GM12878 (cell line): Measurements from ENCODE around the gene GEMIN5. TPM values are rescaled to one million over a fixed set of nuclear protein-coding genes. Genes with fewer than 3 reads are reported as not detected.

Source experiments
- BCLAF1 ChIP-seq: fragments of 450-650 bp; IDR thresholded peaks from 2 replicates; pipeline ENCODE4 v1.6.1; 2017; ENCODE audit warnings: antibody characterized with exemption, mild to moderate bottlenecking, moderate library complexity
- BRCA1 ChIP-seq: IDR thresholded peaks from 2 replicates; pipeline ENCODE4 v1.6.1; 2011; ENCODE audit warnings: low read depth, low read length, improper control_type of control experiment
- IRF4 ChIP-seq: IDR thresholded peaks from 2 replicates; pipeline ENCODE4 v1.6.1; 2011; ENCODE audit warnings: low read depth, low read length
- MEF2B ChIP-seq: fragments of 450-650 bp; IDR thresholded peaks from 2 replicates; pipeline ENCODE4 v1.6.1; 2018; ENCODE audit warnings: mild to moderate bottlenecking, moderate library complexity; ENCODE audit not compliant: partially characterized antibody, poor library complexity, severe bottlenecking
- MYC ChIP-seq: IDR thresholded peaks from 2 replicates; pipeline ENCODE4 v1.6.1; 2011; ENCODE audit warnings: mild to moderate bottlenecking, low read length, moderate library complexity, inconsistent platforms; ENCODE audit not compliant: insufficient read depth, insufficient replicate concordance, insufficient read length, severe bottlenecking
- NBN ChIP-seq: fragments of 450-650 bp; IDR thresholded peaks from 2 replicates; pipeline ENCODE4 v1.6.1; 2016
- POLR2AphosphoS5 ChIP-seq: IDR thresholded peaks from 2 replicates; pipeline ENCODE4 v1.6.1; 2011; ENCODE audit warnings: mild to moderate bottlenecking, low read length, inconsistent platforms
- SMAD5 ChIP-seq: IDR thresholded peaks from 2 replicates; pipeline ENCODE4 v1.6.1; 2016; ENCODE audit warnings: antibody characterized with exemption, low read depth
- SMARCA5 ChIP-seq: fragments of 450-650 bp; IDR thresholded peaks from 2 replicates; pipeline ENCODE4 v1.6.1; 2017; ENCODE audit warnings: mild to moderate bottlenecking
- ZNF592 ChIP-seq: fragments of 450-650 bp; IDR thresholded peaks from 2 replicates; pipeline ENCODE4 v1.6.1; 2017; ENCODE audit warnings: mild to moderate bottlenecking, moderate library complexity
- ZNF622 ChIP-seq: fragments of 450-650 bp; IDR thresholded peaks from 2 replicates; pipeline ENCODE4 v1.6.1; 2017; ENCODE audit warnings: mild to moderate bottlenecking, inconsistent platforms
- polyA plus RNA-seq, 11 experiments: library from polyadenylated mRNA; depleted of rRNA in 4 of 11; unstranded in 6 of 11; stranded (reverse) in 5 of 11; fragments of >200 nt; fragmentation: Nextera tagmentation in 4 of 11; fragmentation: Illumina TruSeq in 1 of 11; extraction: Ambion mirVana in 4 of 11; extraction: Trizol in 1 of 11; gene quantifications; 1 replicate in 1 of 11; 2 replicates in 10 of 11; pipeline versions ENCODE4 v1.2.1 to v1.2.3, GENCODE V29; 2011 to 2016; ENCODE audit warnings: inconsistent platforms in 2 of 11, missing spikeins in 2 of 11, low read depth in 1 of 11
- total RNA-seq, 4 experiments: library from RNA; depleted of rRNA in 3 of 4; stranded (reverse); fragments of >200 nt in 3 of 4; fragmentation: Illumina TruSeq in 1 of 4; extraction: Trizol in 1 of 4; gene quantifications; 2 replicates each; pipeline versions ENCODE4 v1.2.1 to v1.2.3, GENCODE V29; 2013 to 2021
- TF ChIP-seq, protein P1 (sequence below): IDR thresholded peaks from 2 replicates; pipeline ENCODE4 v1.6.1; 2012; ENCODE audit warnings: low read depth, low read length, improper control_type of control experiment
- TF ChIP-seq, protein P2 (sequence below), 3 experiments: IDR thresholded peaks in 2 of 3; conservative IDR thresholded peaks in 1 of 3; 2 replicates each; pipeline ENCODE4 v1.5.1; 2011; ENCODE audit warnings: low read depth in 3 of 3, low read length in 3 of 3, mild to moderate bottlenecking in 3 of 3, control low read depth in 2 of 3, moderate library complexity in 2 of 3, inconsistent platforms in 1 of 3, mixed read lengths in 1 of 3; ENCODE audit not compliant: control insufficient read depth in 2 of 3, insufficient read depth in 1 of 3; ENCODE audit errors: extremely low read depth in 1 of 3
- TF ChIP-seq, protein P3 (sequence below): fragments of 450-650 bp; IDR thresholded peaks from 2 replicates; pipeline ENCODE4 v1.6.1; 2017; ENCODE audit warnings: mild to moderate bottlenecking, low read depth, inconsistent platforms; ENCODE audit not compliant: poor library complexity, severe bottlenecking
- TF ChIP-seq, protein P4 (sequence below): fragments of 450-650 bp; IDR thresholded peaks from 2 replicates; pipeline ENCODE4 v1.6.1; 2017; ENCODE audit warnings: borderline replicate concordance

The GEMIN5 gene
- total and polyA plus RNA-seq, 10 of the 15 experiments (the other 5 are each of a cell fraction or from before 2014, with no cell fraction given): 6.3 to 29.8 (median 23.3) TPM

DNA sequence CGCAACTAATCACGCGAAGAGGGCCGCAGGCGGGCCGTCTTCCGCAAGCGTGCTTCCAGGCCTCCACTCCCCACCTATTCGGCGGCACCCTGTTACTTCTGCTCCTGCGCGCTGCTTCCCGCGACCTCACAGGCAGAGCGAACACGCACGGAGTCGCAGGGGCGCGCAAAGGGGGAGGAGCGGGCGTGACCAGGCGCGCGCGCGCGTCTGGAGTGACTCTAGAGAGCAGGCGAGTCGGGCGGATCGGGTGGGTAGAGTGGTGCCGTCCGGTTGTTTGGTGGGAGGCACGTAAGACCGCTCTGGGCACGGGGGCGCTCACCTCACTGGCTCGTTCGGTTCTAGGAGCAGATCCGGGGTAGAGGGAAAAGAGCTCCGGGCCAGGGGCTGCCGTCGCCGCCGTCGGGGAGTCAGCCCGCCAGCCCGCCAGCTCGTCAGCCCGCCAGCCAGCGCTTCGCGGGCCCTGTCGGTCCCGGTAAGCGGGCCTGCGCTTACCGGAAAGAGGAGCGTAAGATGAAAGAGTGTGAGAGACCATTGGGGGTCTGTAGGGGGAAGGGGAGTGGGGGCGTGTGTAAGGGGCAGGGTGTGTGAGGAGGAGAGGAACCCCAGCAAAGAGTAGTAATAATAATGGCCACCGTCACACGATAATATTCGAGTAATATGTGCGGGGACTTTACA, 79.6 kb downstream of the GEMIN5 start, which contains the start of gene CNOT8 (continued):
- TF ChIP-seq NBN (peak; percentile 82), MEF2B (no peak), IRF4 (no peak), BCLAF1 (no peak), SMARCA5 (no peak; the same call in 1 of the 2 replicates), ZNF622 (no peak), BRCA1 (no peak), MYC (no peak), SMAD5 (peak; percentile 87), ZNF592 (no peak), POLR2AphosphoS5 (peak; percentile 91)
- TF ChIP-seq, protein P1, sequence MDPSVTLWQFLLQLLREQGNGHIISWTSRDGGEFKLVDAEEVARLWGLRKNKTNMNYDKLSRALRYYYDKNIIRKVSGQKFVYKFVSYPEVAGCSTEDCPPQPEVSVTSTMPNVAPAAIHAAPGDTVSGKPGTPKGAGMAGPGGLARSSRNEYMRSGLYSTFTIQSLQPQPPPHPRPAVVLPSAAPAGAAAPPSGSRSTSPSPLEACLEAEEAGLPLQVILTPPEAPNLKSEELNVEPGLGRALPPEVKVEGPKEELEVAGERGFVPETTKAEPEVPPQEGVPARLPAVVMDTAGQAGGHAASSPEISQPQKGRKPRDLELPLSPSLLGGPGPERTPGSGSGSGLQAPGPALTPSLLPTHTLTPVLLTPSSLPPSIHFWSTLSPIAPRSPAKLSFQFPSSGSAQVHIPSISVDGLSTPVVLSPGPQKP: no peak
- TF ChIP-seq, protein P2, sequence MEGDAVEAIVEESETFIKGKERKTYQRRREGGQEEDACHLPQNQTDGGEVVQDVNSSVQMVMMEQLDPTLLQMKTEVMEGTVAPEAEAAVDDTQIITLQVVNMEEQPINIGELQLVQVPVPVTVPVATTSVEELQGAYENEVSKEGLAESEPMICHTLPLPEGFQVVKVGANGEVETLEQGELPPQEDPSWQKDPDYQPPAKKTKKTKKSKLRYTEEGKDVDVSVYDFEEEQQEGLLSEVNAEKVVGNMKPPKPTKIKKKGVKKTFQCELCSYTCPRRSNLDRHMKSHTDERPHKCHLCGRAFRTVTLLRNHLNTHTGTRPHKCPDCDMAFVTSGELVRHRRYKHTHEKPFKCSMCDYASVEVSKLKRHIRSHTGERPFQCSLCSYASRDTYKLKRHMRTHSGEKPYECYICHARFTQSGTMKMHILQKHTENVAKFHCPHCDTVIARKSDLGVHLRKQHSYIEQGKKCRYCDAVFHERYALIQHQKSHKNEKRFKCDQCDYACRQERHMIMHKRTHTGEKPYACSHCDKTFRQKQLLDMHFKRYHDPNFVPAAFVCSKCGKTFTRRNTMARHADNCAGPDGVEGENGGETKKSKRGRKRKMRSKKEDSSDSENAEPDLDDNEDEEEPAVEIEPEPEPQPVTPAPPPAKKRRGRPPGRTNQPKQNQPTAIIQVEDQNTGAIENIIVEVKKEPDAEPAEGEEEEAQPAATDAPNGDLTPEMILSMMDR (IDR thresholded peaks at IDR 0.05 in 2 of 3, conservative IDR thresholded peaks at IDR 0.05 in 1 of 3; ENCODE audit: control insufficient read depth in 2 of 3, extremely low read depth in 1 of 3, insufficient read depth in 1 of 3, low read depth in 3 of 3, low read length in 3 of 3): no peak
- TF ChIP-seq, protein P3, sequence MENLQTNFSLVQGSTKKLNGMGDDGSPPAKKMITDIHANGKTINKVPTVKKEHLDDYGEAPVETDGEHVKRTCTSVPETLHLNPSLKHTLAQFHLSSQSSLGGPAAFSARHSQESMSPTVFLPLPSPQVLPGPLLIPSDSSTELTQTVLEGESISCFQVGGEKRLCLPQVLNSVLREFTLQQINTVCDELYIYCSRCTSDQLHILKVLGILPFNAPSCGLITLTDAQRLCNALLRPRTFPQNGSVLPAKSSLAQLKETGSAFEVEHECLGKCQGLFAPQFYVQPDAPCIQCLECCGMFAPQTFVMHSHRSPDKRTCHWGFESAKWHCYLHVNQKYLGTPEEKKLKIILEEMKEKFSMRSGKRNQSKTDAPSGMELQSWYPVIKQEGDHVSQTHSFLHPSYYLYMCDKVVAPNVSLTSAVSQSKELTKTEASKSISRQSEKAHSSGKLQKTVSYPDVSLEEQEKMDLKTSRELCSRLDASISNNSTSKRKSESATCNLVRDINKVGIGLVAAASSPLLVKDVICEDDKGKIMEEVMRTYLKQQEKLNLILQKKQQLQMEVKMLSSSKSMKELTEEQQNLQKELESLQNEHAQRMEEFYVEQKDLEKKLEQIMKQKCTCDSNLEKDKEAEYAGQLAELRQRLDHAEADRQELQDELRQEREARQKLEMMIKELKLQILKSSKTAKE: no peak
- TF ChIP-seq, protein P4, sequence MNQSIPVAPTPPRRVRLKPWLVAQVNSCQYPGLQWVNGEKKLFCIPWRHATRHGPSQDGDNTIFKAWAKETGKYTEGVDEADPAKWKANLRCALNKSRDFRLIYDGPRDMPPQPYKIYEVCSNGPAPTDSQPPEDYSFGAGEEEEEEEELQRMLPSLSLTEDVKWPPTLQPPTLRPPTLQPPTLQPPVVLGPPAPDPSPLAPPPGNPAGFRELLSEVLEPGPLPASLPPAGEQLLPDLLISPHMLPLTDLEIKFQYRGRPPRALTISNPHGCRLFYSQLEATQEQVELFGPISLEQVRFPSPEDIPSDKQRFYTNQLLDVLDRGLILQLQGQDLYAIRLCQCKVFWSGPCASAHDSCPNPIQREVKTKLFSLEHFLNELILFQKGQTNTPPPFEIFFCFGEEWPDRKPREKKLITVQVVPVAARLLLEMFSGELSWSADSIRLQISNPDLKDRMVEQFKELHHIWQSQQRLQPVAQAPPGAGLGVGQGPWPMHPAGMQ: no peak
- TF ChIP-seq, all 136 proteins: peak for 44
